Measurements from ENCODE around the gene RALB.
"Not testable (repeated sequence)": the region's sequence is repeated elsewhere in the genome, so short reads cannot be mapped to it uniquely, and the experiment has no call there.

RALB gene

GRCh38 chr2:120293096-120294007 is 40.7 kb downstream of the RALB start:
- no peak for DNase-seq (ENCODE audit: low spot score)

- no peak for DNase-seq (ENCODE audit: low spot score)
These were observed 41.3 kb downstream of the RALB start for GRCh38 chr2:120294008-120294340.

GRCh38 chr2:120298173-120298835 is 45.7 kb downstream of the RALB start:
- DNase-seq (ENCODE audit: low spot score): no peak

- DNase-seq (ENCODE audit: low spot score): no peak
These were observed 46.4 kb downstream of the RALB start for GRCh38 chr2:120299004-120299403.

- no peak for DNase-seq (ENCODE audit: low spot score)
These were observed 46.9 kb downstream of the RALB start for GRCh38 chr2:120299561-120299960.

- DNase-seq (ENCODE audit: low spot score): no peak
These were observed 47.7 kb downstream of the RALB start for GRCh38 chr2:120300385-120300784.

- no peak for DNase-seq (ENCODE audit: low spot score)
These were observed 48.6 kb downstream of the RALB start for GRCh38 chr2:120301284-120301683.

- no peak for DNase-seq (ENCODE audit: low spot score)
These were observed 49.6 kb downstream of the RALB start for GRCh38 chr2:120302301-120302700.

- DNase-seq (ENCODE audit: low spot score): peak; percentile 62
These were observed 50.5 kb downstream of the RALB start for GRCh38 chr2:120303177-120303576.

- no peak for DNase-seq (ENCODE audit: low spot score)
These were observed 52.6 kb downstream of the RALB start for GRCh38 chr2:120305296-120305695.

GRCh38 chr2:120305937-120306490 is 53.4 kb downstream of the RALB start:
- no peak for DNase-seq (ENCODE audit: low spot score)

GRCh38 chr2:120307482-120307881 is 54.8 kb downstream of the RALB start:
- no peak for DNase-seq (ENCODE audit: low spot score)

GRCh38 chr2:120308038-120308910 is 55.6 kb downstream of the RALB start:
- no peak for DNase-seq (ENCODE audit: low spot score)

GRCh38 chr2:120310136-120310535 is 57.5 kb downstream of the RALB start:
- DNase-seq (ENCODE audit: low spot score): no peak

GRCh38 chr2:120310841-120311240 is 58.2 kb downstream of the RALB start:
- DNase-seq (ENCODE audit: low spot score): not testable (repeated sequence)

GRCh38 chr2:120312076-120312475 is 59.4 kb downstream of the RALB start:
- no peak for DNase-seq (ENCODE audit: low spot score)

- DNase-seq (ENCODE audit: low spot score): peak; percentile 84
These were observed 60.4 kb downstream of the RALB start for GRCh38 chr2:120312860-120313694.

- DNase-seq (ENCODE audit: low spot score): no peak
These were observed 61.3 kb downstream of the RALB start for GRCh38 chr2:120313695-120314615.

GRCh38 chr2:120314690-120315366 is 62.2 kb downstream of the RALB start:
- no peak for DNase-seq (ENCODE audit: low spot score)
